Common myeloid progenitor, CD34-positive (primary cell): Measurements from ENCODE around the gene DCAF5.

Source experiments
- CTCF ChIA-PET: fragments of 350-600 bp; sonication (Branson Sonifier 250); formaldehyde crosslinking; loops from one replicate; lab custom pipeline; 2021; ENCODE audit warnings: antibody characterized with exemption; lab: Charles Lee
- POLR2A ChIA-PET: fragments of 350-600 bp; sonication (Branson Sonifier 250); formaldehyde crosslinking; loops from one replicate; lab custom pipeline; 2021; ENCODE audit warnings: antibody characterized with exemption; lab: Charles Lee
- DNase-seq, 3 donors: peaks; one replicate each; pipeline versions ENCODE4 v3.0.0 to v3.0.0-alpha.2; 2013
- H3K27ac ChIP-seq, 2 experiments: 1 replicate in 1 of 2; 2 replicates in 1 of 2; pipeline ENCODE4 v1.7.0; 2013; ENCODE audit warnings: inconsistent platforms in 2 of 2, low read length in 2 of 2, mild to moderate bottlenecking in 2 of 2, low read depth in 1 of 2, moderate library complexity in 1 of 2; ENCODE audit not compliant: severe bottlenecking in 2 of 2, insufficient read depth in 1 of 2, poor library complexity in 1 of 2
- H3K27me3 ChIP-seq, 5 experiments: replicated peaks in 2 of 5; 1 replicate in 3 of 5; 2 replicates in 2 of 5; pipeline versions ENCODE4 v1.6.1 to v1.7.0; 2013; ENCODE audit warnings: low read length in 4 of 5, mild to moderate bottlenecking in 2 of 5, moderate library complexity in 2 of 5, inconsistent platforms in 1 of 5; ENCODE audit not compliant: insufficient read depth in 5 of 5, control insufficient read depth in 4 of 5
- H3K36me3 ChIP-seq, 4 experiments: 1 replicate in 2 of 4; 2 replicates in 2 of 4; pipeline versions ENCODE4 v1.6.1 to v1.7.0; 2013; ENCODE audit warnings: low read length in 3 of 4, control low read depth in 1 of 4, mild to moderate bottlenecking in 1 of 4; ENCODE audit not compliant: control insufficient read depth in 4 of 4, insufficient read depth in 4 of 4
- H3K4me1 ChIP-seq, 4 experiments: 1 replicate in 3 of 4; 2 replicates in 1 of 4; pipeline versions ENCODE4 v1.6.1 to v1.7.1; 2013; ENCODE audit warnings: low read length in 3 of 4, mild to moderate bottlenecking in 3 of 4, control low read depth in 1 of 4, inconsistent platforms in 1 of 4, moderate library complexity in 1 of 4; ENCODE audit not compliant: control insufficient read depth in 4 of 4, insufficient read depth in 4 of 4; ENCODE audit errors: control extremely low read depth in 1 of 4
- H3K4me3 ChIP-seq, 7 experiments: 1 replicate in 4 of 7; 2 replicates in 3 of 7; pipeline versions ENCODE4 v1.5.1 to v1.7.0; 2013; ENCODE audit warnings: mild to moderate bottlenecking in 7 of 7, low read length in 6 of 7, moderate library complexity in 6 of 7, inconsistent platforms in 2 of 7, low read depth in 2 of 7, control low read depth in 1 of 7; ENCODE audit not compliant: insufficient read depth in 4 of 7, control insufficient read depth in 1 of 7; ENCODE audit errors: extremely low read depth in 1 of 7
- H3K9me3 ChIP-seq, 5 experiments: 1 replicate in 4 of 5; 2 replicates in 1 of 5; pipeline versions ENCODE4 v1.6.1 to v1.7.1; 2013; ENCODE audit warnings: low read length in 4 of 5, mild to moderate bottlenecking in 2 of 5, inconsistent platforms in 1 of 5, low read depth in 1 of 5, moderate library complexity in 1 of 5; ENCODE audit not compliant: control insufficient read depth in 4 of 5, insufficient read depth in 2 of 5; ENCODE audit errors: control extremely low read depth in 1 of 5
- WGBS: methylation state at CpG from one replicate; pipeline ENCODE4 v1.1.5; 2013; ENCODE audit not compliant: insufficient coverage; 5-methylcytosine and 5-hydroxymethylcytosine counted together

The DCAF5 gene

GRCh38 chr14:69042299-69042698 lies 110.6 kb downstream of the DCAF5 start:
- no peaks in the 10 kb centered on the region for H3K36me3 ChIP-seq

GRCh38 chr14:69041783-69042182 lies 111.1 kb downstream of the DCAF5 start:
- Histone ChIP-seq H3K4me3 (no peak overlapping the region), H3K9me3 (no peaks in the 10 kb centered on the region), H3K27ac (no peak overlapping the region), H3K4me1 (peaks cover 7 to 27% (median 17%) of the 10 kb centered on the region in 4 experiments), H3K36me3 (no peaks in the 10 kb centered on the region), H3K27me3 (no peaks in the 10 kb centered on the region)
- WGBS: 88% methylated on average over 4 of the region's 7 CpGs
- ChIA-PET CTCF (interaction anchor here (1.0 to 1.7 kb wide), 7 partner anchors 14 to 129 kb away, joined by 3 to 6 read pairs (median 3); no protein-coding TSS in a partner anchor), POLR2A (no interaction called here)
- DNase-seq: no peak

More at GRCh38 chr14:69042299-69042698, 110.6 kb downstream of the DCAF5 start:
- WGBS: 50% methylated on average over 2 of the region's 3 CpGs
- ChIA-PET CTCF (interaction anchor here (1.0 to 1.7 kb wide), 8 partner anchors 10 to 129 kb away, joined by 3 to 6 read pairs (median 3); no protein-coding TSS in a partner anchor), POLR2A (no interaction called here)
- DNase-seq: no peak
- Histone ChIP-seq H3K4me3 (peak overlapping the region in 1 of 7 experiments; percentile 50), H3K9me3 (no peaks in the 10 kb centered on the region), H3K4me1 (peaks cover 7 to 27% (median 17%) of the 10 kb centered on the region in 4 experiments), H3K27me3 (no peaks in the 10 kb centered on the region), H3K27ac (no peak overlapping the region)

GRCh38 chr14:69040353-69040752 lies 112.6 kb downstream of the DCAF5 start:
- Histone ChIP-seq H3K27me3 (no peaks in the 10 kb centered on the region), H3K4me3 (no peak overlapping the region), H3K4me1 (peaks cover 3 to 27% (median 17%) of the 10 kb centered on the region in 4 experiments), H3K36me3 (no peaks in the 10 kb centered on the region), H3K27ac (no peak overlapping the region), H3K9me3 (no peaks in the 10 kb centered on the region)
- DNase-seq: no peak
- ChIA-PET CTCF (interaction anchor here (0.9 to 1.4 kb wide), 2 partner anchors 11 to 26 kb away, joined by 3 to 4 read pairs; no protein-coding TSS in a partner anchor), POLR2A (no interaction called here)
- WGBS: no CpG with 5 or more reads among the region's 2 CpGs

- Histone ChIP-seq H3K36me3 (no peaks in the 10 kb centered on the region), H3K4me3 (no peak overlapping the region), H3K9me3 (no peaks in the 10 kb centered on the region), H3K27me3 (no peaks in the 10 kb centered on the region), H3K27ac (no peak overlapping the region), H3K4me1 (peaks cover 2 to 28% (median 17%) of the 10 kb centered on the region in 4 experiments)
- no peak for DNase-seq
- POLR2A ChIA-PET: interaction anchor here (0.5 kb wide), 1 partner anchor 801 kb away, joined by 3 read pairs; no protein-coding TSS in a partner anchor
- CTCF ChIA-PET: interaction anchor here (0.9 to 1.4 kb wide), 3 partner anchors 12 to 25 kb away, joined by 3 to 5 read pairs (median 4); no protein-coding TSS in a partner anchor
Measured at GRCh38 chr14:69039288-69039628, 113.7 kb downstream of the DCAF5 start.

- peak in 2 of 3 donors; percentile 49 to 62 for DNase-seq
- Histone ChIP-seq H3K4me3 (no peak overlapping the region), H3K9me3 (no peaks in the 10 kb centered on the region), H3K4me1 (peaks cover 2 to 24% (median 13%) of the 10 kb centered on the region in 4 experiments), H3K36me3 (no peaks in the 10 kb centered on the region), H3K27me3 (no peaks in the 10 kb centered on the region), H3K27ac (no peak overlapping the region)
- POLR2A ChIA-PET: no interaction called here
- CTCF ChIA-PET: interaction anchor here (1.1 to 1.4 kb wide), 3 partner anchors 12 to 34 kb away, joined by 3 to 5 read pairs (median 3); no protein-coding TSS in a partner anchor
- 38% methylated on average over 7 of the region's 7 CpGs for WGBS
Measured at GRCh38 chr14:69038455-69039287, 114.2 kb downstream of the DCAF5 start.

GRCh38 chr14:69037790-69038454 lies 115.0 kb downstream of the DCAF5 start:
- no peaks in the 10 kb centered on the region for H3K27me3 ChIP-seq
- ChIA-PET POLR2A (no interaction called here), CTCF (interaction anchor here (1.1 to 1.3 kb wide), 3 partner anchors 12 to 70 kb away, joined by 3 read pairs; no protein-coding TSS in a partner anchor)
- no peaks in the 10 kb centered on the region for H3K36me3 ChIP-seq
- WGBS: 88% methylated on average over 7 of the region's 7 CpGs
- no peak overlapping the region for H3K27ac ChIP-seq
- H3K4me3 ChIP-seq: no peak overlapping the region
- no peaks in the 10 kb centered on the region for H3K9me3 ChIP-seq
- peaks cover 0 to 17% (median 6%) of the 10 kb centered on the region in 4 experiments for H3K4me1 ChIP-seq
- DNase-seq: no peak
